ENCODE measurements around the gene RARA. TPM values are rescaled to one million over a fixed set of nuclear protein-coding genes. Genes with fewer than 3 reads are reported as not detected.

The RARA gene
- total RNA-seq = 100 to 1,000 TPM in 1 of 5 experiments, 10 to 100 TPM in 4; 40.0 to 115 (median 43.8) TPM
- 10 to 100 TPM in 1 of 2 donors, 1 to 10 TPM in 1; 6.7 to 16.5 TPM for polyA plus RNA-seq
- total RNA-seq = 120 reads per million, percentile 87 among the genes with 10 or more reads in this experiment

GRCh38 chr17:40309031-40309948 is at the start of gene RARA:
Gene RARA (plus strand): TSS chr17:40309180. CDS start chr17:40331219, 22,039 bp downstream.
- ChIA-PET POLR2A (interaction anchor here (0.6 to 28.4 kb wide), 5 partner anchors 19 to 1886 kb away, joined by 3 to 742 read pairs (median 5); no protein-coding TSS in a partner anchor), CTCF (interaction anchor here (0.6 to 4.2 kb wide), 7 partner anchors 9 to 45 kb away, joined by 3 to 26 read pairs (median 9); no protein-coding TSS in a partner anchor)
- H3K27me3 ChIP-seq (ENCODE audit: control insufficient read depth in 2 of 2, insufficient read depth in 2 of 2, low read length in 2 of 2) = no peaks in the 10 kb centered on the region
- no peaks in the 10 kb centered on the region for H3K9me3 Mint-ChIP-seq
- H3K4me1 ChIP-seq (ENCODE audit: control insufficient read depth in 2 of 2, insufficient read depth in 2 of 2, low read length in 2 of 2) = peaks cover 36 to 58% of the 10 kb centered on the region in 2 donors
- H3K4me3 ChIP-seq (ENCODE audit: low read length) = peak within 1 kb of the TSS; percentile 51
- peaks cover 0 to 39% (median 23%) of the 10 kb centered on the region in 7 donors for H3K4me1 Mint-ChIP-seq
- H3K9me3 ChIP-seq (ENCODE audit: control insufficient read depth in 2 of 3, low read length in 3 of 3) = no peaks in the 10 kb centered on the region
- H3K36me3 Mint-ChIP-seq = no peaks in the 10 kb centered on the region
- H3K36me3 ChIP-seq (ENCODE audit: control insufficient read depth in 2 of 3, insufficient read depth in 3 of 3, low read length in 3 of 3) = no peaks in the 10 kb centered on the region
- no peak within 1 kb of the TSS for H3K27ac Mint-ChIP-seq
- no peak within 1 kb of the TSS for H3K27ac ChIP-seq (ENCODE audit: low read depth, low read length)
- peak within 1 kb of the TSS in 3 of 10 donors; percentile 4 to 51 (median 5) for H3K4me3 Mint-ChIP-seq
- no peak for DNase-seq
- intact Hi-C loops (cut with micrococcal nuclease) = loop anchor here in 1 of 2 donors (1.0 kb wide), 1 partner anchor 9 kb away; no protein-coding TSS in a partner anchor
- peak; percentile 56 for ATAC-seq
- H3K27me3 Mint-ChIP-seq = no peaks in the 10 kb centered on the region

- Histone ChIP-seq H3K9me3 (ENCODE audit: control insufficient read depth in 2 of 3, low read length in 3 of 3) (no peaks in the 10 kb centered on the region), H3K27me3 (ENCODE audit: control insufficient read depth in 2 of 2, insufficient read depth in 2 of 2, low read length in 2 of 2) (no peaks in the 10 kb centered on the region), H3K27ac (ENCODE audit: low read depth, low read length) (no peak overlapping the region), H3K4me1 (ENCODE audit: control insufficient read depth in 2 of 2, insufficient read depth in 2 of 2, low read length in 2 of 2) (no peaks in the 10 kb centered on the region), H3K4me3 (ENCODE audit: low read length) (no peak overlapping the region), H3K36me3 (ENCODE audit: control insufficient read depth in 2 of 3, insufficient read depth in 3 of 3, low read length in 3 of 3) (peaks cover 0 to 73% (median 21%) of the 10 kb centered on the region in 3 experiments)
- Mint-ChIP-seq H3K36me3 (peaks cover 0 to 40% (median 16%) of the 10 kb centered on the region in 5 donors), H3K27ac (no peak overlapping the region), H3K27me3 (no peaks in the 10 kb centered on the region), H3K4me3 (no peak overlapping the region), H3K9me3 (no peaks in the 10 kb centered on the region), H3K4me1 (peaks cover 0 to 7% (median under 1%) of the 10 kb centered on the region in 7 donors)
- CTCF ChIA-PET = interaction anchor here (0.7 kb wide), 1 partner anchor 522 kb away, joined by 4 read pairs; no protein-coding TSS in a partner anchor
- DNase-seq (no peak), ATAC-seq (no peak)
- POLR2A ChIA-PET = no interaction called here
- intact Hi-C loops (cut with micrococcal nuclease) = no loop called here
Measured at GRCh38 chr17:40259505-40259904, 49.5 kb upstream of the RARA start.

DNA sequence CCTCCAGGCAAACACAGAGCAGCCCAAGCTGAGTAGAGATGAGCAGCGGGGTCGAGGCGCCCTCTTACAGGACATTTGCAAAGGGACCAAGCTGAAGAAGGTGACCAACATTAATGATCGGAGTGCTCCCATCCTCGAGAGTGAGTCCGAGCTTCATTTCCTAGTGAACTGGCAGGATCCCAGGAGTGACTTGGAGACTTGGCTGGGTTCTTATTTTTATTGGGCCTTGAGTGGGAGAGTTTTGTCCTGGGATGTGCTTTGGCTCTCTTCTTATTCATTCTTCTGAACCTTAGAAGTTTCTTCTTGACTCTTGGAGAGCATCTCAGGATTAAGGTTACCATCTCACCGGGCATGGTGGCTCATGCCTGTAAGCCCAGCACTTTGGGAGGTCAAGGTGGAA is 48.5 kb upstream of the RARA start:
- POLR2A ChIA-PET = interaction anchor here (0.5 kb wide), 1 partner anchor 23 kb away, joined by 4 read pairs; no protein-coding TSS in a partner anchor
- Mint-ChIP-seq H3K9me3 (no peaks in the 10 kb centered on the region), H3K4me1 (peaks cover 0 to 7% (median 0%) of the 10 kb centered on the region in 7 donors), H3K27me3 (no peaks in the 10 kb centered on the region), H3K36me3 (peaks cover 0 to 40% (median 16%) of the 10 kb centered on the region in 5 donors), H3K27ac (peak overlapping the region in 2 of 9 donors; percentile 28 to 43), H3K4me3 (no peak overlapping the region)
- peaks cover 8 to 83% (median 28%) of the 10 kb centered on the region in 3 experiments for H3K36me3 ChIP-seq (ENCODE audit: control insufficient read depth in 2 of 3, insufficient read depth in 3 of 3, low read length in 3 of 3)
- DNase-seq (no peak), ATAC-seq (no peak)
- no peaks in the 10 kb centered on the region for H3K27me3 ChIP-seq (ENCODE audit: control insufficient read depth in 2 of 2, insufficient read depth in 2 of 2, low read length in 2 of 2)
- intact Hi-C loops (cut with micrococcal nuclease) = no loop called here
- H3K27ac ChIP-seq (ENCODE audit: low read depth, low read length) = no peak overlapping the region
- no peak overlapping the region for H3K4me3 ChIP-seq (ENCODE audit: low read length)
- CTCF ChIA-PET = interaction anchor here (0.7 kb wide), 1 partner anchor 14 kb away, joined by 5 read pairs; no protein-coding TSS in a partner anchor
- H3K4me1 ChIP-seq (ENCODE audit: control insufficient read depth in 2 of 2, insufficient read depth in 2 of 2, low read length in 2 of 2) = no peaks in the 10 kb centered on the region
- H3K9me3 ChIP-seq (ENCODE audit: control insufficient read depth in 2 of 3, low read length in 3 of 3) = no peaks in the 10 kb centered on the region

GRCh38 chr17:40264458-40265185 is 44.4 kb upstream of the RARA start:
- no peaks in the 10 kb centered on the region for H3K9me3 Mint-ChIP-seq
- Histone ChIP-seq H3K36me3 (ENCODE audit: control insufficient read depth in 2 of 3, insufficient read depth in 3 of 3, low read length in 3 of 3) (peaks cover 12 to 73% (median 17%) of the 10 kb centered on the region in 3 experiments), H3K4me3 (ENCODE audit: low read length) (no peak overlapping the region), H3K9me3 (ENCODE audit: control insufficient read depth in 2 of 3, low read length in 3 of 3) (no peaks in the 10 kb centered on the region), H3K27me3 (ENCODE audit: control insufficient read depth in 2 of 2, insufficient read depth in 2 of 2, low read length in 2 of 2) (no peaks in the 10 kb centered on the region), H3K27ac (ENCODE audit: low read depth, low read length) (no peak overlapping the region), H3K4me1 (ENCODE audit: control insufficient read depth in 2 of 2, insufficient read depth in 2 of 2, low read length in 2 of 2) (no peaks in the 10 kb centered on the region)
- H3K36me3 Mint-ChIP-seq = peaks cover 0 to 22% (median 8%) of the 10 kb centered on the region in 5 donors
- H3K27me3 Mint-ChIP-seq = no peaks in the 10 kb centered on the region
- ChIA-PET POLR2A (no interaction called here), CTCF (no interaction called here)
- peak overlapping the region in 1 of 9 donors; percentile 43 for H3K27ac Mint-ChIP-seq
- intact Hi-C loops (cut with micrococcal nuclease) = no loop called here
- H3K4me3 Mint-ChIP-seq = no peak overlapping the region
- DNase-seq = no peak
- ATAC-seq = no peak
- H3K4me1 Mint-ChIP-seq = peaks cover 0 to 5% (median 0%) of the 10 kb centered on the region in 7 donors

DNA sequence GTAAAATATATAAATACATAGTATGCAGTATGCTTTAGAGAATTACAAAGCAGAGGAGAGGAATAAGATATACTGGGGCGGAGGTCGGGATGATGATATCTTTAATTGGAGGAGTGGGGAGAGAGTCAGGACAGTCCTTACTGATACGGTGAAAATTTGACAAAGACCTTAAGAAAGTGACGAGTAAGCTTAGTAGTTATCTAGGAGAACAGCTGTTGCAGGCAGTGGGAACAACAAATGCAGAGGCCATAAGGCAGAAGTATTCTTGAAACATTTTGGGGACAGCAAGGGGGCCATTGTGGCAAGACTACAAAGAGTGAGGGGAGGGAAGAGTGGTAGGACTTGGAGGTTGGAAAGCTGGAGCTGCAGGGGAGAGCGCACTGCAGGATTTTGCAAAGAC is 43.6 kb upstream of the RARA start:
- intact Hi-C loops (cut with micrococcal nuclease) = no loop called here
- DNase-seq (no peak), ATAC-seq (no peak)
- Mint-ChIP-seq H3K27me3 (no peaks in the 10 kb centered on the region), H3K4me3 (no peak overlapping the region), H3K36me3 (peaks cover 0 to 20% (median 8%) of the 10 kb centered on the region in 5 donors), H3K9me3 (no peaks in the 10 kb centered on the region), H3K4me1 (peaks cover 0 to 5% (median 0%) of the 10 kb centered on the region in 7 donors), H3K27ac (no peak overlapping the region)
- Histone ChIP-seq H3K4me1 (ENCODE audit: control insufficient read depth in 2 of 2, insufficient read depth in 2 of 2, low read length in 2 of 2) (no peaks in the 10 kb centered on the region), H3K27ac (ENCODE audit: low read depth, low read length) (no peak overlapping the region), H3K9me3 (ENCODE audit: control insufficient read depth in 2 of 3, low read length in 3 of 3) (no peaks in the 10 kb centered on the region), H3K36me3 (ENCODE audit: control insufficient read depth in 2 of 3, insufficient read depth in 3 of 3, low read length in 3 of 3) (peaks cover 12 to 68% (median 16%) of the 10 kb centered on the region in 3 experiments), H3K27me3 (ENCODE audit: control insufficient read depth in 2 of 2, insufficient read depth in 2 of 2, low read length in 2 of 2) (no peaks in the 10 kb centered on the region), H3K4me3 (ENCODE audit: low read length) (no peak overlapping the region)
- POLR2A ChIA-PET = no interaction called here
- CTCF ChIA-PET = no interaction called here

- Histone ChIP-seq H3K27ac (ENCODE audit: low read depth, low read length) (no peak overlapping the region), H3K9me3 (ENCODE audit: control insufficient read depth in 2 of 3, low read length in 3 of 3) (no peaks in the 10 kb centered on the region), H3K4me1 (ENCODE audit: control insufficient read depth in 2 of 2, insufficient read depth in 2 of 2, low read length in 2 of 2) (no peaks in the 10 kb centered on the region), H3K27me3 (ENCODE audit: control insufficient read depth in 2 of 2, insufficient read depth in 2 of 2, low read length in 2 of 2) (no peaks in the 10 kb centered on the region), H3K36me3 (ENCODE audit: control insufficient read depth in 2 of 3, insufficient read depth in 3 of 3, low read length in 3 of 3) (peaks cover 12 to 66% (median 15%) of the 10 kb centered on the region in 3 experiments), H3K4me3 (ENCODE audit: low read length) (no peak overlapping the region)
- Mint-ChIP-seq H3K27me3 (no peaks in the 10 kb centered on the region), H3K9me3 (no peaks in the 10 kb centered on the region), H3K36me3 (peaks cover 0 to 23% (median 10%) of the 10 kb centered on the region in 5 donors), H3K4me1 (peaks cover 0 to 5% (median 0%) of the 10 kb centered on the region in 7 donors), H3K27ac (no peak overlapping the region), H3K4me3 (no peak overlapping the region)
- ChIA-PET CTCF (no interaction called here), POLR2A (no interaction called here)
- no peak for ATAC-seq
- intact Hi-C loops (cut with micrococcal nuclease) = no loop called here
- DNase-seq = no peak
Measured at GRCh38 chr17:40266882-40267281, 42.1 kb upstream of the RARA start.

Data from naive thymus-derived CD4-positive, alpha-beta T cell (primary cell).